GM19193 (cell line): Measurements from ENCODE around the gene FRMPD2.

Experiments used
- POLR2A ChIP-seq: IDR thresholded peaks from 4 replicates; pipeline ENCODE4 v1.6.1; 2011; ENCODE audit not compliant: insufficient read depth, insufficient read length; ENCODE audit errors: extremely low read depth

FRMPD2 gene

GRCh38 chr10:48246501-48246900 lies 28.0 kb downstream of the FRMPD2 start:
- TF ChIP-seq POLR2A, result no peak

- no peak for TF ChIP-seq POLR2A
Observed at GRCh38 chr10:48245977-48246376, 28.5 kb downstream of the FRMPD2 start.

GRCh38 chr10:48243487-48243886 lies 31.0 kb downstream of the FRMPD2 start:
- no peak for TF ChIP-seq POLR2A

GRCh38 chr10:48242171-48242904 lies 32.2 kb downstream of the FRMPD2 start:
- no peak for TF ChIP-seq POLR2A

GRCh38 chr10:48241332-48241731 lies 33.2 kb downstream of the FRMPD2 start:
- TF ChIP-seq POLR2A, result no peak

- no peak for TF ChIP-seq POLR2A
Observed at GRCh38 chr10:48240196-48240595, 34.3 kb downstream of the FRMPD2 start.

- TF ChIP-seq POLR2A, result no peak
Observed at GRCh38 chr10:48239618-48240017, 34.9 kb downstream of the FRMPD2 start.

GRCh38 chr10:48238826-48239520 lies 35.5 kb downstream of the FRMPD2 start:
- TF ChIP-seq POLR2A, result no peak

GRCh38 chr10:48237259-48238250 lies 36.9 kb downstream of the FRMPD2 start:
- TF ChIP-seq POLR2A, result no peak

GRCh38 chr10:48236199-48236621 lies 38.3 kb downstream of the FRMPD2 start:
- TF ChIP-seq POLR2A, result no peak

- no peak for TF ChIP-seq POLR2A
Observed at GRCh38 chr10:48235501-48235900, 39.0 kb downstream of the FRMPD2 start.

- no peak for TF ChIP-seq POLR2A
Observed at GRCh38 chr10:48234787-48235186, 39.7 kb downstream of the FRMPD2 start.

- no peak for TF ChIP-seq POLR2A
Observed at GRCh38 chr10:48234295-48234694, 40.2 kb downstream of the FRMPD2 start.

GRCh38 chr10:48233559-48234005 lies 40.9 kb downstream of the FRMPD2 start:
- no peak for TF ChIP-seq POLR2A
